Neutrophil (primary cell): Measurements from ENCODE around the gene HK2.
"Not testable (repeated sequence)": the region's sequence is repeated elsewhere in the genome, so short reads cannot be mapped to it uniquely, and the experiment has no call there.

Source experiments
- H3K27ac ChIP-seq: fragments of 200-600 bp; sonication (generic); 2 replicates; pipeline ENCODE4 v1.5.1; 2016; ENCODE audit warnings: mild to moderate bottlenecking, moderate library complexity
- H3K27me3 ChIP-seq: fragments of 200-600 bp; sonication (generic); 2 replicates; pipeline ENCODE4 v1.6.0; 2016; ENCODE audit warnings: mild to moderate bottlenecking
- H3K36me3 ChIP-seq: fragments of 200-600 bp; sonication (generic); 2 replicates; pipeline ENCODE4 v1.5.1; 2017
- H3K4me1 ChIP-seq, 2 experiments: fragments of 200-600 bp in 1 of 2; sonication (generic) in 1 of 2; 1 replicate in 1 of 2; 2 replicates in 1 of 2; pipeline versions ENCODE4 v1.5.1 to v1.6.1; 2013 to 2016; ENCODE audit warnings: low read depth in 1 of 2, low read length in 1 of 2, mild to moderate bottlenecking in 1 of 2, moderate library complexity in 1 of 2; ENCODE audit not compliant: control insufficient read depth in 1 of 2, insufficient read depth in 1 of 2
- H3K4me3 ChIP-seq, 2 experiments: fragments of 200-600 bp in 1 of 2; sonication (generic) in 1 of 2; 1 replicate in 1 of 2; 2 replicates in 1 of 2; pipeline ENCODE4 v1.5.1; 2013 to 2016; ENCODE audit warnings: low read depth in 1 of 2, low read length in 1 of 2, mild to moderate bottlenecking in 1 of 2, moderate library complexity in 1 of 2
- H3K9me3 ChIP-seq: fragments of 200-600 bp; sonication (generic); 2 replicates; pipeline ENCODE4 v1.5.1; 2016
- TF ChIP-seq, protein P1 (sequence below): fragments of 200-600 bp; sonication (generic); IDR thresholded peaks from 2 replicates; pipeline ENCODE4 v1.5.1; 2016; ENCODE audit warnings: antibody characterized with exemption

Gene HK2

DNA sequence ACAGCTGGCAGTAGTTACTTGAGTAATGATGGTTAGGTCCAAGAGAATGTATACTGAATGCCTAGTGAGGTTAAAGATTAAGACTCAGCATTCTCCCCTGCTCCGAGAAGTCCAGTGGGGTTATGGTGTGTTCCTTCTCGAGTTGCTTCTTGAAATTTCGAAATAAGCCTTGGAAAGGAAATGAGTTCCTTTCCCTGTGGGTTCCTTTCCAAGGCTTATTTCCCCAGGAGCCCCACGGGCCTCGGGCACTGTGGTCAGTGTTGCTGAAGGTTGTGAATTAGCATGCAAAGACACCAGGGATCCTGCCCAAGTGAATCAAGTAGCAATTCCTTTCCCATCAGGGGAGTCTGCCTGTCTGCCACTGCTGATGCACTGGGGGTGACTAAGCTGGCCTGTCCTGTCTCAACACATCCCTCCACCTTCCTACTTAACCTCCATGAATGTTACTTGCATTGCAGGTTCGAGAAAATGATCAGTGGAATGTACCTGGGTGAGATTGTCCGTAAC is 53.6 kb downstream of the HK2 start:
- TF ChIP-seq, protein P1, sequence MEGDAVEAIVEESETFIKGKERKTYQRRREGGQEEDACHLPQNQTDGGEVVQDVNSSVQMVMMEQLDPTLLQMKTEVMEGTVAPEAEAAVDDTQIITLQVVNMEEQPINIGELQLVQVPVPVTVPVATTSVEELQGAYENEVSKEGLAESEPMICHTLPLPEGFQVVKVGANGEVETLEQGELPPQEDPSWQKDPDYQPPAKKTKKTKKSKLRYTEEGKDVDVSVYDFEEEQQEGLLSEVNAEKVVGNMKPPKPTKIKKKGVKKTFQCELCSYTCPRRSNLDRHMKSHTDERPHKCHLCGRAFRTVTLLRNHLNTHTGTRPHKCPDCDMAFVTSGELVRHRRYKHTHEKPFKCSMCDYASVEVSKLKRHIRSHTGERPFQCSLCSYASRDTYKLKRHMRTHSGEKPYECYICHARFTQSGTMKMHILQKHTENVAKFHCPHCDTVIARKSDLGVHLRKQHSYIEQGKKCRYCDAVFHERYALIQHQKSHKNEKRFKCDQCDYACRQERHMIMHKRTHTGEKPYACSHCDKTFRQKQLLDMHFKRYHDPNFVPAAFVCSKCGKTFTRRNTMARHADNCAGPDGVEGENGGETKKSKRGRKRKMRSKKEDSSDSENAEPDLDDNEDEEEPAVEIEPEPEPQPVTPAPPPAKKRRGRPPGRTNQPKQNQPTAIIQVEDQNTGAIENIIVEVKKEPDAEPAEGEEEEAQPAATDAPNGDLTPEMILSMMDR, result no peak
- Histone ChIP-seq H3K27ac (no peak overlapping the region), H3K36me3 (peaks cover 100% of the 10 kb centered on the region)

DNA sequence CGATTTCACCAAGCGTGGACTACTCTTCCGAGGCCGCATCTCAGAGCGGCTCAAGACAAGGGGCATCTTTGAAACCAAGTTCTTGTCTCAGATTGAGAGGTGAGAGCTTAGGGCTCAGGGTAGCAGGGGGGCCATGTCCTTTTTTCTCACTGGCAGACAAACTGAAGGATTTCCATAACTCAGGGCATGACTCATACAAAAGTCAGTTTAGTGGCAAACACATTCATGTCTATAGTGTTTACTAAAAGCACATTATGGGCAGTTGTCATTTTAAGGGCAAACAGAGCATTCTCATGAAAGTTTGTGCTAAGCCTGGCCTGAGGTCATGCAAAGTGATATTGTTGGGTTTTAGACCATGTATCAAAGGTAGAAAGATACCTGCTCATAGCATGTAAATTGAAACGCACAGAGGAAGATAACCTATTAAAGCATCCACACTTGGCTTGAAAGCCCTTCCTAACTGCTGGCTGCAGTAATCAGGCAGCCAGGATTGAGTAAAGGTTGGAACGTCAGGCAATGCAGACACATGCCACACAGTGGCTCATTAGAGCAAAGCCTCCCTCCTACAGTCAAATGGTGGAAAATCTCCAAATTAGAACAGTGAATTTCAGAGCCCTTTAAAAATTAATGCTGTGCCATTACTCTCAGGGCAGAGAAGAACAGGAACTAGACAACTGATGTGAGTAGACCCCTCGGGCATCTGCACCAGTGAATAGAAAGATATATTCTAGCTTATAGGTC is 54.2 kb downstream of the HK2 start:
- TF ChIP-seq, protein P1, result no peak
- Histone ChIP-seq H3K27me3 (no peaks in the 10 kb centered on the region), H3K9me3 (peaks cover 4% of the 10 kb centered on the region), H3K4me3 (no peak overlapping the region), H3K4me1 (peaks cover 17 to 27% of the 10 kb centered on the region in 2 experiments), H3K36me3 (peaks cover 100% of the 10 kb centered on the region), H3K27ac (no peak overlapping the region)

More for the DNA sequence above, 53.6 kb downstream of the HK2 start:
- Histone ChIP-seq H3K4me1 (peaks cover 23 to 34% of the 10 kb centered on the region in 2 experiments), H3K4me3 (no peak overlapping the region), H3K9me3 (peaks cover 4% of the 10 kb centered on the region), H3K27me3 (no peaks in the 10 kb centered on the region)

DNA sequence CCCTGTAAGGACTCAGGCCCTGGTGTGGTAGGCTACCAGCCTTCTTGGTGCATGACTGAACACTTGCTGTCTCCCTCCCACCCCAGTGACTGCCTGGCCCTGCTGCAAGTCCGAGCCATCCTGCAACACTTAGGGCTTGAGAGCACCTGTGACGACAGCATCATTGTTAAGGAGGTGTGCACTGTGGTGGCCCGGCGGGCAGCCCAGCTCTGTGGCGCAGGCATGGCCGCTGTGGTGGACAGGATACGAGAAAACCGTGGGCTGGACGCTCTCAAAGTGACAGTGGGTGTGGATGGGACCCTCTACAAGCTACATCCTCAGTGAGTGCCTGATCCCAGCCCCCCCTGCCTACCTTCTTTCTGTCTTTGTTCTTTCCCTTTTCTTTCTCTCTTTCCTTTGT is 55.2 kb downstream of the HK2 start:
- peaks cover 7 to 17% of the 10 kb centered on the region in 2 experiments for H3K4me1 ChIP-seq
- H3K27me3 ChIP-seq, result no peaks in the 10 kb centered on the region
- H3K36me3 ChIP-seq, result peaks cover 100% of the 10 kb centered on the region
- peaks cover 4% of the 10 kb centered on the region for H3K9me3 ChIP-seq
- H3K4me3 ChIP-seq, result no peak overlapping the region
- H3K27ac ChIP-seq, result no peak overlapping the region
- TF ChIP-seq, protein P1, result no peak

DNA sequence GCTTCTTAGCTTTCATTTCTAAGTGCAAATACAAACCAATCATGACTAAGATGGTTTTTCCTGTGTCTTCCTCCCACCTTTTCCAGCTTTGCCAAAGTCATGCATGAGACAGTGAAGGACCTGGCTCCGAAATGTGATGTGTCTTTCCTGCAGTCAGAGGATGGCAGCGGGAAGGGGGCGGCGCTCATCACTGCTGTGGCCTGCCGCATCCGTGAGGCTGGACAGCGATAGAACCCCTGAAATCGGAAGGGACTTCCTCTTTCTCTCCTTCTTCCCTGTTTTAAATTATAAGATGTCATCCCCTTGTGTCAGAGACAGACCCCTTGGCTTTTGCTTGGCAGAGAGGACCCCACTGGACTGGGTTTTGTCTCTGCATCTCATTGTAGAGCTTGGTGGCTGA is 56.8 kb downstream of the HK2 start:
- Histone ChIP-seq H3K9me3 (peaks cover 9% of the 10 kb centered on the region), H3K4me3 (no peak overlapping the region), H3K36me3 (peaks cover 100% of the 10 kb centered on the region), H3K4me1 (peaks cover 0 to 4% of the 10 kb centered on the region in 2 experiments), H3K27ac (peak overlapping the region; percentile 44), H3K27me3 (no peaks in the 10 kb centered on the region)
- TF ChIP-seq, protein P1, result no peak

DNA sequence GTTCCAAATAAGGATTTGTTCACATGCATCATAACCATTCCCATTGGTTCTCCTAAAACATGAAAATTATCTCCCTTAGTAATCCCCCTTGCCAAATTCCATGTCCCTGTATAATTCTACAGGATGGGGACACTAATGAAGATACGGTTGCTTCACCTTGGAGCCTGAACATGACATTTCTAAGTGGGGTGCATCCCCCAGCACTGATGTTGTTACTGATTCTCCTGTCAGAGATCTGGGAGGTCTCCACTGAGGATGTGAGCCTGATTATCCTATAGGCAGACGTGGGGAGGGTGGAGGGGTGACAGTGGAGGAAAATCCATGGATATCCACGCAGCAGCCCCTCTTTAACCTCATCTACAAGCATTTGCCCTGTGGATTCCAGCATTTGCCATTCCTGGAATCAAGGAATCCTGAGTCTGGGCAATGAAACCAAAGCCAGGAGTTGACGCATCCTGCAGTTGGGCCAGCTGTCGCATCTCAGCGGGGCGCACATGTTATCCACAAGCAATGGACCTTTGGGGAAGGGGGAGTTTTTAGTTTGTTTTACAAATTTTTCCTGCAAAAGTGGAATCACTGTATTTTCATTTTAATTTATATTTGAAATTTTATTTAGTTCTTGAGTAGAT is 57.3 kb downstream of the HK2 start:
- Histone ChIP-seq H3K27me3 (no peaks in the 10 kb centered on the region), H3K36me3 (peaks cover 100% of the 10 kb centered on the region), H3K27ac (peak overlapping the region; percentile 44), H3K9me3 (peaks cover 9% of the 10 kb centered on the region), H3K4me3 (no peak overlapping the region), H3K4me1 (peaks cover 0 to 4% of the 10 kb centered on the region in 2 experiments)
- TF ChIP-seq, protein P1, result no peak

DNA sequence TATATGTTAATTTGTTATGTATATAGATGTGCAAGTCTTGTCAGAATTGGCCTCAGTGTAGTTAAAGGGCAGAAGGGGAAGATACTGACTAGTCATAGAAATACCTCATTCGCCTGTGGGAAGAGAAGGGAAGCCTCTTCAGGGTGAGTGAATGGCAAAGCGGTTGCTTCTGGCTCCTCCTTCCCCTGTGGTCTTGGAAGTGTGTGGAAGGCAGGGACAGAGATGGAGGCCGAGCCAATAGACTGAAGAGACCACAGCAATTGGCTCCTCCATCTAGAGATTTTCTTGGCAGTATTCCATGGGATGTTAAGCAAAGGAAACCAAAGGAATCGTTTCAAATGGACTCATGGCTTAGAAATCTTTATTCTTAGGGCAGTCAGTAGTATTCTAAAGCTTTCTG is 57.9 kb downstream of the HK2 start:
- peaks cover 99% of the 10 kb centered on the region for H3K36me3 ChIP-seq
- not testable (repeated sequence) for H3K9me3 ChIP-seq, H3K4me1 ChIP-seq, H3K27me3 ChIP-seq, H3K27ac ChIP-seq, H3K4me3 ChIP-seq
